NCI-H128 (cell line): ENCODE data around the gene PRMT6.
"Not testable (repeated sequence)": the region's sequence is repeated elsewhere in the genome, so short reads cannot be mapped to it uniquely, and the experiment has no call there.

Experiments
- DNase-seq: peaks from one replicate; lab custom pipeline; 2025; ENCODE audit not compliant: unreplicated experiment; lab: John Stamatoyannopoulos, UW

Gene PRMT6

GRCh38 chr1:107056426-107057196 lies at the start of gene PRMT6:
TSS of gene PRMT6 (plus strand) at chr1:107056674. CDS start at chr1:107056716, 42 bp downstream.
- DNase-seq, result peak; percentile 50

GRCh38 chr1:107009281-107009680 lies 47.2 kb upstream of the PRMT6 start:
- no peak for DNase-seq

- no peak for DNase-seq
Measured at GRCh38 chr1:107010582-107010981, 45.9 kb upstream of the PRMT6 start.

GRCh38 chr1:107016376-107016978 lies 40.0 kb upstream of the PRMT6 start:
- no peak for DNase-seq

- DNase-seq, result no peak
Measured at GRCh38 chr1:107018445-107018844, 38.0 kb upstream of the PRMT6 start.

- no peak for DNase-seq
Measured at GRCh38 chr1:107019166-107019565, 37.3 kb upstream of the PRMT6 start.

- DNase-seq, result not testable (repeated sequence)
Measured at GRCh38 chr1:107038874-107039273, 17.6 kb upstream of the PRMT6 start.

GRCh38 chr1:107044310-107045220 lies 11.9 kb upstream of the PRMT6 start:
- DNase-seq, result not testable (repeated sequence)

- no peak for DNase-seq
Measured at GRCh38 chr1:107047602-107048001, 8.9 kb upstream of the PRMT6 start.

- DNase-seq, result no peak
Measured at GRCh38 chr1:107048241-107048640, 8.2 kb upstream of the PRMT6 start.

GRCh38 chr1:107051266-107051665 lies 5.2 kb upstream of the PRMT6 start:
- no peak for DNase-seq

GRCh38 chr1:107055919-107056425 lies 502 bp upstream of the PRMT6 start:
- DNase-seq, result not testable (repeated sequence)

GRCh38 chr1:107057197-107058133 lies 991 bp downstream of the PRMT6 start:
- DNase-seq, result no peak

- no peak for DNase-seq
Measured at GRCh38 chr1:107058245-107059032, 2.0 kb downstream of the PRMT6 start.

- DNase-seq, result no peak
Measured at GRCh38 chr1:107061886-107062285, 5.4 kb downstream of the PRMT6 start.

- no peak for DNase-seq
Measured at GRCh38 chr1:107073493-107073892, 17.0 kb downstream of the PRMT6 start.

- no peak for DNase-seq
Measured at GRCh38 chr1:107076841-107077240, 20.4 kb downstream of the PRMT6 start.

- no peak for DNase-seq
Measured at GRCh38 chr1:107079249-107079648, 22.8 kb downstream of the PRMT6 start.

- no peak for DNase-seq
Measured at GRCh38 chr1:107081102-107081501, 24.6 kb downstream of the PRMT6 start.
